CD4-positive, alpha-beta T cell (primary cell): ENCODE results near the gene SULF2. TPM values are rescaled to one million over a fixed set of nuclear protein-coding genes. Genes with fewer than 3 reads are reported as not detected.

Source experiments
- ATAC-seq: fragments of 200-7000 bp; cut with Tn5 transposase; one replicate; pipeline ENCODE4 v1.10.0; 2022; ENCODE audit warnings: mild to moderate bottlenecking; ENCODE audit not compliant: poor library complexity
- CTCF ChIA-PET: fragments of 350-600 bp; sonication (Branson Sonifier 250); formaldehyde crosslinking; loops from one replicate; lab custom pipeline; 2021; ENCODE audit warnings: antibody characterized with exemption, inconsistent platforms; lab: Charles Lee
- POLR2A ChIA-PET: fragments of 350-600 bp; sonication (Branson Sonifier 250); formaldehyde crosslinking; loops from one replicate; lab custom pipeline; 2021; ENCODE audit warnings: antibody characterized with exemption, inconsistent platforms; lab: Charles Lee
- DNase-seq, 14 experiments: peaks; one replicate each; pipeline ENCODE4 v3.0.0-alpha.2; 2013 to 2020; ENCODE audit warnings: mixed read lengths in 2 of 14
- H3K27ac ChIP-seq, 2 donors: one replicate each; pipeline versions ENCODE4 v1.5.1 to v1.7.0; 2013; ENCODE audit warnings: low read length in 2 of 2, low read depth in 1 of 2, mild to moderate bottlenecking in 1 of 2
- H3K27me3 ChIP-seq, 2 experiments: 1 replicate in 1 of 2; 2 replicates in 1 of 2; pipeline versions ENCODE4 v1.6.1 to v1.7.0; 2013; ENCODE audit warnings: low read length in 2 of 2, control low read depth in 1 of 2, mild to moderate bottlenecking in 1 of 2, moderate library complexity in 1 of 2; ENCODE audit not compliant: insufficient read depth in 2 of 2, control insufficient read depth in 1 of 2
- H3K36me3 ChIP-seq: one replicate; pipeline ENCODE4 v1.6.1; 2013; ENCODE audit warnings: low read length, control low read depth; ENCODE audit not compliant: insufficient read depth
- H3K4me1 ChIP-seq: one replicate; pipeline ENCODE4 v1.6.1; 2013; ENCODE audit warnings: low read length, control low read depth; ENCODE audit not compliant: insufficient read depth
- H3K4me3 ChIP-seq: one replicate; pipeline ENCODE4 v1.5.1; 2013; ENCODE audit warnings: mild to moderate bottlenecking, low read length, moderate library complexity
- H3K9me3 ChIP-seq, 2 experiments: 1 replicate in 1 of 2; 2 replicates in 1 of 2; pipeline versions ENCODE4 v1.6.1 to v1.7.0; 2013; ENCODE audit warnings: low read length in 2 of 2, mild to moderate bottlenecking in 2 of 2, control low read depth in 1 of 2, moderate library complexity in 1 of 2; ENCODE audit not compliant: control insufficient read depth in 1 of 2, insufficient read depth in 1 of 2
- H3K27ac Mint-ChIP-seq: one replicate; pipeline ENCODE4 v1.8.0; 2020; ENCODE audit warnings: mixed read lengths
- H3K27me3 Mint-ChIP-seq: one replicate; pipeline ENCODE4 v1.8.0; 2021; ENCODE audit warnings: mixed read lengths
- H3K36me3 Mint-ChIP-seq: one replicate; pipeline ENCODE4 v1.8.0; 2021; ENCODE audit warnings: low read depth, mixed read lengths
- H3K4me1 Mint-ChIP-seq: one replicate; pipeline ENCODE4 v1.8.0; 2021; ENCODE audit warnings: low read depth, mixed read lengths
- H3K4me3 Mint-ChIP-seq: one replicate; pipeline ENCODE4 v1.8.0; 2020; ENCODE audit warnings: mild to moderate bottlenecking, mixed read lengths
- H3K9me3 Mint-ChIP-seq: one replicate; pipeline ENCODE4 v1.8.0; 2020; ENCODE audit warnings: mixed read lengths
- intact Hi-C, 2 experiments: fragments of 100-400 bp; cut with DNase I in 1 of 2; cut with micrococcal nuclease in 1 of 2; formaldehyde crosslinking; loops; one replicate each; pipeline versions ENCODE4 v1.15.1 to v1.9.0; 2023 to 2025; cut with DNase I, micrococcal nuclease
- total RNA-seq, 174 experiments: library from RNA in 2 of 174; stranded (reverse) in 2 of 174; gene quantifications; one replicate each; pipeline ENCODE4 v1.2.3 and lab custom pipeline; 2021 to 2026
- TF ChIP-seq, protein P1 (sequence below): fragments of 200-600 bp; IDR thresholded peaks from one replicate; pipeline ENCODE4 v1.8.0; 2022; ENCODE audit warnings: antibody characterized with exemption, mild to moderate bottlenecking

Gene SULF2
- total RNA-seq, 2 experiments from 2014 or later, result 1.5 to 2.8 TPM

DNA sequence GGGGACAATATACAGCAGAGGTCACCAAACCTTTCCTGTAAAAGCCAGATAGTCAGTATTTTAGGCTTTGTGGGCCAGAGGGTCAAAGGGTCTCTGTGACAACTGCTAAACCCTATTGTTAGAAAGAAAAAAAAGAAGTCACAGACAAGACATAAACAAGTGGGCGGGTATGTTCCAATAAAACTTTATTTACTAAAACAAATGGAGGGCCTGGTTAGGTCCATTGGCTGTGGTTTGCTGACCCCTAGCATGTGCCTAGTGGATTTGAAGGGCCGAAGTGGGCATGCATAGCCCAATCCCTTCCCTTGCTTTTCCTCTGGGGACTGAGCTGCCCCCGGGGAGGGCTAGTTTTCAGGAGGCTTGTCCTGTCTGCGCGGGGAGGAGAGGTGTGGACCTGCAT, 78.9 kb downstream of the SULF2 start:
- intact Hi-C loops, result no loop called here
- ChIA-PET POLR2A (no interaction called here), CTCF (no interaction called here)
- no peak overlapping the region for H3K27ac ChIP-seq
- ATAC-seq (no peak), DNase-seq (no peak)
- Mint-ChIP-seq H3K4me1 (no peaks in the 10 kb centered on the region), H3K9me3 (no peaks in the 10 kb centered on the region), H3K36me3 (no peaks in the 10 kb centered on the region), H3K4me3 (no peak overlapping the region), H3K27me3 (peaks cover 10% of the 10 kb centered on the region), H3K27ac (no peak overlapping the region)
- no peaks in the 10 kb centered on the region for H3K9me3 ChIP-seq
- TF ChIP-seq, protein P1, sequence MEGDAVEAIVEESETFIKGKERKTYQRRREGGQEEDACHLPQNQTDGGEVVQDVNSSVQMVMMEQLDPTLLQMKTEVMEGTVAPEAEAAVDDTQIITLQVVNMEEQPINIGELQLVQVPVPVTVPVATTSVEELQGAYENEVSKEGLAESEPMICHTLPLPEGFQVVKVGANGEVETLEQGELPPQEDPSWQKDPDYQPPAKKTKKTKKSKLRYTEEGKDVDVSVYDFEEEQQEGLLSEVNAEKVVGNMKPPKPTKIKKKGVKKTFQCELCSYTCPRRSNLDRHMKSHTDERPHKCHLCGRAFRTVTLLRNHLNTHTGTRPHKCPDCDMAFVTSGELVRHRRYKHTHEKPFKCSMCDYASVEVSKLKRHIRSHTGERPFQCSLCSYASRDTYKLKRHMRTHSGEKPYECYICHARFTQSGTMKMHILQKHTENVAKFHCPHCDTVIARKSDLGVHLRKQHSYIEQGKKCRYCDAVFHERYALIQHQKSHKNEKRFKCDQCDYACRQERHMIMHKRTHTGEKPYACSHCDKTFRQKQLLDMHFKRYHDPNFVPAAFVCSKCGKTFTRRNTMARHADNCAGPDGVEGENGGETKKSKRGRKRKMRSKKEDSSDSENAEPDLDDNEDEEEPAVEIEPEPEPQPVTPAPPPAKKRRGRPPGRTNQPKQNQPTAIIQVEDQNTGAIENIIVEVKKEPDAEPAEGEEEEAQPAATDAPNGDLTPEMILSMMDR, result no peak
- peaks cover 0 to 3% of the 10 kb centered on the region in 2 experiments for H3K27me3 ChIP-seq
- H3K4me1 ChIP-seq, result no peaks in the 10 kb centered on the region
- H3K4me3 ChIP-seq, result no peak overlapping the region
- H3K36me3 ChIP-seq, result no peaks in the 10 kb centered on the region

DNA sequence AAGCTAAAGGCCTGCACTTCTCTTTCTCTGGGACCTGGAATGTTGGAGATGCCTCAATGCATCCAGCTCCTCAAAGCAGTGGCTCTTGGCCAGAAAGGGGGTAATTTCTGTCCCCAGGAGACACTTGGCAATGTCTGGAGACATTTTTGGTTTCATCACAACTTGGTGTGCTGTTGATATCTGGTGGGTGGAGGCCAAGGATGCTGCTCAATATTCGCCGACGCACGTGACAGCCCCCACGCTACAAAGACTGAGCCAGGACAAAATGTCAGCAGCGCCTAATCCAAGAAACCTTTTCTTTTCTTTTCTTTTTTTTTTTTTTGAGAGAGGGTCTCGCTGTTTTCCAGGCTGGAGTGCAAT, 79.8 kb downstream of the SULF2 start:
- ATAC-seq (no peak), DNase-seq (no peak)
- intact Hi-C loops, result no loop called here
- CTCF ChIA-PET, result no interaction called here
- Mint-ChIP-seq H3K27me3 (peaks cover 9% of the 10 kb centered on the region), H3K4me3 (no peak overlapping the region), H3K27ac (no peak overlapping the region), H3K4me1 (no peaks in the 10 kb centered on the region), H3K36me3 (no peaks in the 10 kb centered on the region), H3K9me3 (no peaks in the 10 kb centered on the region)
- H3K9me3 ChIP-seq, result no peaks in the 10 kb centered on the region
- H3K27me3 ChIP-seq, result peaks cover 0 to 3% of the 10 kb centered on the region in 2 experiments
- POLR2A ChIA-PET, result no interaction called here
- no peaks in the 10 kb centered on the region for H3K36me3 ChIP-seq
- TF ChIP-seq, protein P1, result no peak
- no peak overlapping the region for H3K27ac ChIP-seq
- H3K4me1 ChIP-seq, result no peaks in the 10 kb centered on the region
- no peak overlapping the region for H3K4me3 ChIP-seq

DNA sequence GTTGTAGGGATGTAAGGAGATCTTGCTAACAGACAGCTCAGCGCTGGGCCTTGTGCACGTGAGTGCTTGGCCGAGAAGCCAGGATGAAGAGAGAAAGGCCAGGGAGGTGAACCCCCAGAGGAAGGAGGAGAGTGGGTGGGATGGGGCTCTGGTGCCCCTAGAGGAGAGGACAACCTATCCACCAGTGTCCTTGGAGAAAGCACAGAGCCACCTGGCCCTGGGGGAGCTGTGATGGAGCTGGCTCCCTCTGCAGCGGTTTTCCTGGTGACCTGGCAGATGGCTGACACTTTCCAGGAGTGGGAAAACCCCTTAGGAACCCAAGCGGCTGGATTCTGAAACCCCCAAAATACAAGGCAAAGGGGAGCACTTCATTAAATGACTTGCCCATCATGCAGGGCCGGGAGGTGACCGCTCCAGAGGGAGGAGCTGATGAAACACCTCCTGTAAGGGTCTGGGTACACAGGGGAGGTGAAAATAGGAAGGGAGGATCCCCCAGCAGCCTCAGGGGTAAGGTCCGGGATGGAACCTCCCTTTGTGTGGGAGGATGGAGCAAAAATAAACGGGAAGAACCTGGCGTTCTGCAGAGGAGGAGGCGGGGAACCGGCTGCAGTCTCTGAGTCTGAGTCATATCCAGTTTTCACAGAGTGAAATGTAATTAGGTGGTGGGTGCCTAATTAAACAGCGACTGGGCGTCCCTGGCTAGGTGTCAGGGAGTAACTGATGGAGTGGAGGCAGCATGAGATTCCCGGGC, 80.4 kb downstream of the SULF2 start:
- TF ChIP-seq, protein P1, result no peak
- ChIA-PET POLR2A (no interaction called here), CTCF (no interaction called here)
- Histone ChIP-seq H3K9me3 (no peaks in the 10 kb centered on the region), H3K27me3 (peaks cover 0 to under 1% of the 10 kb centered on the region in 2 experiments), H3K4me1 (no peaks in the 10 kb centered on the region), H3K4me3 (no peak overlapping the region), H3K27ac (no peak overlapping the region), H3K36me3 (no peaks in the 10 kb centered on the region)
- peaks cover 9% of the 10 kb centered on the region for H3K27me3 Mint-ChIP-seq
- H3K4me3 Mint-ChIP-seq, result no peak overlapping the region
- intact Hi-C loops, result no loop called here
- H3K36me3 Mint-ChIP-seq, result no peaks in the 10 kb centered on the region
- no peak overlapping the region for H3K27ac Mint-ChIP-seq
- no peaks in the 10 kb centered on the region for H3K4me1 Mint-ChIP-seq
- DNase-seq (no peak), ATAC-seq (no peak)
- H3K9me3 Mint-ChIP-seq, result no peaks in the 10 kb centered on the region
